Esophagus (tissue), 2 donors: ENCODE data around the gene SLC17A7. TPM values are rescaled to one million over a fixed set of nuclear protein-coding genes. Genes with fewer than 3 reads are reported as not detected.
"Not testable (repeated sequence)": the region's sequence is repeated elsewhere in the genome, so short reads cannot be mapped to it uniquely, and the experiment has no call there.

Source experiments
- H3K27ac ChIP-seq, 2 donors: one replicate each; pipeline ENCODE4 v1.5.1; 2013; ENCODE audit warnings: low read depth in 2 of 2, mild to moderate bottlenecking in 2 of 2, inconsistent platforms in 1 of 2, low read length in 1 of 2, moderate library complexity in 1 of 2
- H3K27me3 ChIP-seq, 2 donors: one replicate each; pipeline ENCODE4 v1.6.1; 2013; ENCODE audit warnings: low read length in 2 of 2, control low read depth in 1 of 2, mild to moderate bottlenecking in 1 of 2; ENCODE audit not compliant: insufficient read depth in 2 of 2, control insufficient read depth in 1 of 2
- H3K36me3 ChIP-seq, 2 donors: one replicate each; pipeline ENCODE4 v1.6.1; 2013; ENCODE audit warnings: low read length in 1 of 2; ENCODE audit not compliant: control insufficient read depth in 2 of 2, insufficient read depth in 2 of 2
- H3K4me1 ChIP-seq, 2 donors: one replicate each; pipeline ENCODE4 v1.6.1; 2013; ENCODE audit warnings: low read length in 1 of 2; ENCODE audit not compliant: control insufficient read depth in 2 of 2, insufficient read depth in 2 of 2
- H3K4me3 ChIP-seq, 2 donors: one replicate each; pipeline ENCODE4 v1.5.1; 2013; ENCODE audit warnings: low read length in 2 of 2, mild to moderate bottlenecking in 2 of 2, low read depth in 1 of 2, moderate library complexity in 1 of 2
- H3K9me3 ChIP-seq, 2 donors: one replicate each; pipeline ENCODE4 v1.6.1; 2013; ENCODE audit warnings: mild to moderate bottlenecking in 2 of 2, low read depth in 1 of 2, low read length in 1 of 2, moderate library complexity in 1 of 2; ENCODE audit not compliant: control insufficient read depth in 2 of 2, insufficient read depth in 1 of 2
- WGBS, 2 donors: extraction: QIAGEN DNeasy Blood & Tissue Kit; methylation state at CpG; one replicate each; pipeline ENCODE4 v1.1.7; 2013; 5-methylcytosine and 5-hydroxymethylcytosine counted together
- polyA plus RNA-seq, 2 donors: library from polyadenylated mRNA; stranded (reverse); fragments of 200-250 nt; gene quantifications; one replicate each; pipeline ENCODE4 v1.2.3, GENCODE V29; 2013
- donor health status: healthy with polysubstance abuse.
- donor health status: Bipolar disorder and iron deficiency.

Gene SLC17A7
- polyA plus RNA-seq, 2 donors = 0.28 to 0.29 TPM

DNA sequence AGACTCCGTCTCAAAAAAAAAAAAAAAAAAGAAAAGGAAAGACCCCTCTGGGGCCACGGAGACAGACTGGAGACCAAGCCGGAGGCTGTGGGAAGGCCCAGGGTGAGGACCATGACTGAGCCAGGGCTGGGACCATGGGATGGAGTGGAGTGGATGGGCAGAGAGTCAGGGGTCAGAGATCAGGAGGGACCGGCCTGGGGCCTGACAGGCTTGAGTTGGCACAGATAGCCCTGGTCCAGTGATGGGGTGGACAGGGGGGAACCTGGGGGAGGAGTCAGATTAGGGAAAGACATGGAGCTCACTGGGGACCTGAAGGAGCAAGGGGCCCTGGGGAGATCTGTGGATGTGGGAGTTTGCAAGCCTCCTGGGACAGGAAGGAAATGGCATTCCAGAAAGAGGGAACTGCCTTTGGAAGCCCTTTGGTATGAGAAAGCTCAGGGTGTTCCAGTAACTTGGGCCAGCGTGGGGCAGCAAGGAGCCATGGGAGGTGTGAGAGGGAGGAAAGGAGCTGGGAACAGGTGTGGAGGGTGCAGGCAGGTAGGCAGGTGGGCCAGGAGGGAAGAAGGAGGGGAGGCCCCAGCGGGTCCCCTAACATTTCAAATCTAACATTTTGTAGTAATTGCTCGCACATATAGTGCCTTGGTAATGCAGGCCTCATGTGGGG, 39.8 kb upstream of the SLC17A7 start:
- no peaks in the 10 kb centered on the region for H3K4me1 ChIP-seq
- no peaks in the 10 kb centered on the region for H3K27me3 ChIP-seq
- H3K9me3 ChIP-seq = no peaks in the 10 kb centered on the region
- WGBS, 2 donors = 87 to 94% methylated on average over 7 of the region's 7 CpGs
- H3K4me3 ChIP-seq = no peak overlapping the region
- peaks cover 0 to 3% of the 10 kb centered on the region in 2 donors for H3K36me3 ChIP-seq
- no peak overlapping the region for H3K27ac ChIP-seq

DNA sequence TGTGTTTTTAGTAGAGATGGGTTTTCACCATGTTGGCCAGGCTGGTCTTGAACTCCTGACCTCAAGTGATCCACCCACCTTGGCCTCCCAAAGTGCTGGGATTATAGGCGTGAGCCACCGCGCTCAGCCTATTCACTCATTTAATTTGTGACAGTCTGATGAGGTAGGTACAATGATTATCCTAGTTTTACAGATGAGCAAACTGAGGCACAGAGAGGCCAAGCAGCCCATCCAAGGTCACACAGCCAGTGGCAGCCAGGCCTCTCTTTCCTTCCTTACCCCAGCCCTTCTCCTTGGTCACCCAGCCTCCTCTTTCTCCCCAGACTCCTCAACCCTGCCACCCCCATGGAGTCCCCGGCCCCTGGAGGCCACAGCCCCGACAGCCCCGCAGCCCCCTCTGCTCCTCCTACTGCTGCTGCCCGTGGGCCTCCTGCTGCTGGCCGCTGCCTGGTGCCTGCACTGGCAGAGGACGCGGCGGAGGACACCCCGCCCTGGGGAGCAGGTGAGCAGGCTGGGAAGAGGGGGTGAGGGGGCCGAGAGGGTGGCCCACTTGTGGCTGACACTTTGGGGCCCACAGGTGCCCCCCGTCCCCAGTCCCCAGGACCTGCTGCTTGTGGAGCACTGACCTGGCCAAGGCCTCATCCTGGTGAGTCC, 38.8 kb upstream of the SLC17A7 start:
- 92 to 95% methylated on average over 14 of the region's 14 CpGs for WGBS, 2 donors

GRCh38 chr19:49475995-49476880, 34.9 kb upstream of the SLC17A7 start:
- H3K27ac ChIP-seq = no peak overlapping the region

More for the DNA sequence above, 38.8 kb upstream of the SLC17A7 start:
- H3K9me3 ChIP-seq = no peaks in the 10 kb centered on the region
- no peaks in the 10 kb centered on the region for H3K4me1 ChIP-seq
- H3K27me3 ChIP-seq = no peaks in the 10 kb centered on the region
- no peak overlapping the region for H3K4me3 ChIP-seq
- no peak overlapping the region for H3K27ac ChIP-seq
- H3K36me3 ChIP-seq = peaks cover 0 to 3% of the 10 kb centered on the region in 2 donors

DNA sequence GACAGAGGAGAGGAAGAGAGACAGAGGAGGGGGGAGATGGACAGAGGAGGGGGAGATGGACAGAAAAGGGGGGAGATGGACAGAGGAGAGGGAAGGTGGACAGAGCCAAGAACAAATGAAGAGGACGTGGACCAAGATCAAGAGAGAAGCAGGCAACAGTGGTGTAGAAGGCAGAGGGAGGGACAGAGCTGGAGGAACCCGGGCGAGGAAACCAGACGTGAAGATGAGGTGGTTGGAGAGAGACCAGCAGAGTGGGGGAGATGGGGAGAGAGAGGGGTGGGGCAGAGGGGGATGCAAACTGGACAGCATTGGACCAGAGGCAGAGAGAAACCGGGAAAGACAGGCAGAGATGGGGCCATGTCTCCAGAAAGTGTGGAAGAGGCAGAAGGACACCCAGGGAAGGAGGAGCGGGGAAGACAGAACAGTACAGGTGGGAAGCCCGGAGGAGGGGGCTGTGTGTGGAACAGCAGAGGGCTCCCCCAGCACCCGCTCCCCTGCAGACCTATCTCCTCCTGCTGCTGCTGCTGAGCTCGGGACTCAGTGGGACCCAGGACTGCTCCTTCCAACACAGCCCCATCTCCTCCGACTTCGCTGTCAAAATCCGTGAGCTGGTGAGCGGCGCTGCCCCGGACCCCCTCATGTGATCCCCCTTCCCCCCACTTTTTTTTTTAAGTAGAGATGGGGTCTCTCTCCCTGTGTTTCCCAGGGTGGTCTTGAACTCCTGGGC, 34.0 kb upstream of the SLC17A7 start:
- H3K9me3 ChIP-seq = no peaks in the 10 kb centered on the region
- H3K27me3 ChIP-seq = no peaks in the 10 kb centered on the region
- peak overlapping the region in 1 of 2 donors; percentile 14 for H3K4me3 ChIP-seq
- peak overlapping the region; percentile 61 to 81 for H3K27ac ChIP-seq
- H3K36me3 ChIP-seq = peaks cover 0 to 2% of the 10 kb centered on the region in 2 donors
- WGBS, 2 donors = 63 to 67% methylated on average over 13 to 15 of the region's 15 CpGs
- H3K4me1 ChIP-seq = peaks cover 0 to 5% of the 10 kb centered on the region in 2 donors

More at GRCh38 chr19:49475995-49476880, 34.9 kb upstream of the SLC17A7 start:
- Histone ChIP-seq H3K36me3 (peaks cover 0 to 3% of the 10 kb centered on the region in 2 donors), H3K9me3 (no peaks in the 10 kb centered on the region), H3K4me1 (peaks cover 0 to 5% of the 10 kb centered on the region in 2 donors), H3K4me3 (no peak overlapping the region), H3K27me3 (no peaks in the 10 kb centered on the region)
- WGBS, 2 donors = 59 to 62% methylated on average over 27 of the region's 27 CpGs

GRCh38 chr19:49474542-49474924, 33.2 kb upstream of the SLC17A7 start:
- H3K4me1 ChIP-seq = peaks cover 0 to 8% of the 10 kb centered on the region in 2 donors
- peak overlapping the region; percentile 71 to 81 for H3K27ac ChIP-seq
- H3K4me3 ChIP-seq = peak overlapping the region; percentile 47 to 64
- H3K9me3 ChIP-seq = no peaks in the 10 kb centered on the region
- H3K27me3 ChIP-seq = no peaks in the 10 kb centered on the region
- WGBS, 2 donors = 8 to 11% methylated on average over 11 of the region's 11 CpGs
- no peaks in the 10 kb centered on the region for H3K36me3 ChIP-seq

- H3K27ac ChIP-seq = peak within 1 kb of the TSS; percentile 71 to 81
- WGBS, 2 donors = 1 to 2% methylated on average over 33 of the region's 33 CpGs
- peak within 1 kb of the TSS; percentile 47 to 64 for H3K4me3 ChIP-seq
These were observed 32.7 kb upstream of the SLC17A7 start, which contains the start of gene FLT3LG for GRCh38 chr19:49473868-49474541. TSS of gene FLT3LG (plus strand) at chr19:49474215. CDS start at chr19:49474640, 425 bp downstream.

GRCh38 chr19:49473501-49473867, 32.2 kb upstream of the SLC17A7 start:
- peak overlapping the region; percentile 71 to 81 for H3K27ac ChIP-seq
- peak overlapping the region; percentile 47 to 64 for H3K4me3 ChIP-seq
- H3K27me3 ChIP-seq, H3K36me3 ChIP-seq, H3K9me3 ChIP-seq: not testable (repeated sequence)
- H3K4me1 ChIP-seq = peaks cover under 1 to 12% of the 10 kb centered on the region in 2 donors
- 59 to 63% methylated on average over 9 of the region's 9 CpGs for WGBS, 2 donors

More at GRCh38 chr19:49473868-49474541, 32.7 kb upstream of the SLC17A7 start, which contains the start of gene FLT3LG:
- no peaks in the 10 kb centered on the region for H3K36me3 ChIP-seq
- no peaks in the 10 kb centered on the region for H3K27me3 ChIP-seq
- H3K4me1 ChIP-seq = peaks cover 0 to 8% of the 10 kb centered on the region in 2 donors
- no peaks in the 10 kb centered on the region for H3K9me3 ChIP-seq

DNA sequence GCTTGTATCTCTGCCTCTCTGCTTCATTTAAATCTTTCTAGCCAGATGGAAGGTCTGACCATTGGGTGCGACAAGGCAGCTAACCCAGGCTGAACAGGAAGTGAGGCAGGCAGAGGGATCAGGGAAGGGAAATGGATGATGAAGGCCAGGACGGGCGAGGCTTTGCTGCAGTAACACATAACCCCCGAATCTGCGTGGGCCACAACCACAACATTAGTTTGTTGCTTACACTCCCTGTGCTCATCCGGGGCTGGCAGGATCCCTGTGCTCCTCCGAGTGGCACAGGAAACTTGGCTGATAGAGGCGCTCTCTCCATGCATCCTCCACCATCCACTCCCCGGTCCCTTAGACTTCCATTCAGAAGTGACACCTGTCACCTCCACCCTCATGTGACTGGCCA, 31.6 kb upstream of the SLC17A7 start:
- Histone ChIP-seq H3K9me3 (no peaks in the 10 kb centered on the region), H3K4me1 (peaks cover 2 to 16% of the 10 kb centered on the region in 2 donors), H3K4me3 (no peak overlapping the region), H3K27ac (peak overlapping the region in 1 of 2 donors; percentile 24), H3K27me3 (no peaks in the 10 kb centered on the region), H3K36me3 (no peaks in the 10 kb centered on the region)
- WGBS, 2 donors = 73 to 74% methylated on average over 9 of the region's 9 CpGs
